Activated CD8-positive, alpha-beta memory T cell treated with anti-CD3 and anti-CD28 coated beads, Interleukin-2, amount 50 U/mL, for 24 hours (primary cell): ENCODE data around the gene STING1.
"Not testable (repeated sequence)": the region's sequence is repeated elsewhere in the genome, so short reads cannot be mapped to it uniquely, and the experiment has no call there.

Experiments
- DNase-seq: peaks from one replicate; pipeline ENCODE4 v3.0.0-alpha.2; 2020; ENCODE audit errors: extremely low read depth

STING1 gene

GRCh38 chr5:139482050-139482889, at the start of gene STING1:
Gene STING1 (minus strand): TSS chr5:139482758. CDS start chr5:139481704, 1,054 bp downstream.
- DNase-seq, result no peak

- no peak for DNase-seq
These were observed 49.2 kb upstream of the STING1 start for GRCh38 chr5:139531772-139532169.

- not testable (repeated sequence) for DNase-seq
These were observed 47.5 kb upstream of the STING1 start for GRCh38 chr5:139530079-139530478.

- not testable (repeated sequence) for DNase-seq
These were observed 46.1 kb upstream of the STING1 start for GRCh38 chr5:139528695-139529094.

GRCh38 chr5:139527896-139528467, 45.4 kb upstream of the STING1 start:
- not testable (repeated sequence) for DNase-seq

- DNase-seq, result not testable (repeated sequence)
These were observed 44.5 kb upstream of the STING1 start for GRCh38 chr5:139527090-139527470.

GRCh38 chr5:139526309-139527089, 43.9 kb upstream of the STING1 start:
- DNase-seq, result not testable (repeated sequence)

GRCh38 chr5:139525586-139526308, 43.2 kb upstream of the STING1 start:
- not testable (repeated sequence) for DNase-seq

GRCh38 chr5:139524940-139525585, 42.5 kb upstream of the STING1 start:
- DNase-seq, result no peak

GRCh38 chr5:139524446-139524845, 41.9 kb upstream of the STING1 start:
- no peak for DNase-seq

GRCh38 chr5:139523635-139524445, 41.3 kb upstream of the STING1 start:
- DNase-seq, result no peak

GRCh38 chr5:139517683-139518564, 35.4 kb upstream of the STING1 start:
- DNase-seq, result peak; percentile 61

- no peak for DNase-seq
These were observed 31.9 kb upstream of the STING1 start for GRCh38 chr5:139514486-139514856.

GRCh38 chr5:139513852-139514485, 31.4 kb upstream of the STING1 start:
- no peak for DNase-seq

- DNase-seq, result peak; percentile 50
These were observed 30.9 kb upstream of the STING1 start for GRCh38 chr5:139513434-139513833.

GRCh38 chr5:139512786-139513390, 30.3 kb upstream of the STING1 start:
- DNase-seq, result no peak

- not testable (repeated sequence) for DNase-seq
These were observed 22.2 kb upstream of the STING1 start for GRCh38 chr5:139504722-139505121.

- not testable (repeated sequence) for DNase-seq
These were observed 21.3 kb upstream of the STING1 start for GRCh38 chr5:139503879-139504278.
